Measurements from ENCODE around the gene STK32A. TPM values are rescaled to one million over a fixed set of nuclear protein-coding genes. Genes with fewer than 3 reads are reported as not detected.

Gene STK32A
- total RNA-seq, 4 donors from 2014 or later = 0.04 to 1.7 (median 0.80) TPM

DNA sequence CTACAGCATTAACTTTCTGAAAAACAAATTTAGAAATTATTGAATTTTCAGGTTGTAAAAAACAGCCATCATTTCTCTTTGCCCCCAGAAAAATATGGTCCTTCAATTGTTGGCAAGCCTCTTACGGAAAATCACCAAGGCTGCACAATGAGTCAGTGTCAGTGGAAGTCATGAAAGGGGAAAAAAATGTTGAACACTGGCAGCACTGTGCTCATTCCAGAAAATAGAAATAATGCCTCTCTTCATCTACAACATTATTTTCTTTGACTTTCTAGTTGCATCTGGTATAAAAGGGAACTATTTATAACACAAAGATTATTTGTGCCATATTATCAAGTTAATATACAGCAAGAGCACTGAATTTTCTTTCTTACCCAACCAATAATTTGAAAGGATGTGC is 26.7 kb upstream of the STK32A start:
- H3K4me1 ChIP-seq = no peaks in the 10 kb centered on the region
- no peak overlapping the region for H3K27ac ChIP-seq
- H3K27me3 ChIP-seq = no peaks in the 10 kb centered on the region
- intact Hi-C loops (cut with DNase I; ENCODE audit: low total_unique reads) = no loop called here
- H3K36me3 ChIP-seq = no peaks in the 10 kb centered on the region
- in situ Hi-C loops (cut with MboI; ENCODE audit: low sequenced_read_pairs in 4 of 4) = no loop called here
- H3K9me3 ChIP-seq = no peaks in the 10 kb centered on the region
- TF ChIP-seq, protein P1, sequence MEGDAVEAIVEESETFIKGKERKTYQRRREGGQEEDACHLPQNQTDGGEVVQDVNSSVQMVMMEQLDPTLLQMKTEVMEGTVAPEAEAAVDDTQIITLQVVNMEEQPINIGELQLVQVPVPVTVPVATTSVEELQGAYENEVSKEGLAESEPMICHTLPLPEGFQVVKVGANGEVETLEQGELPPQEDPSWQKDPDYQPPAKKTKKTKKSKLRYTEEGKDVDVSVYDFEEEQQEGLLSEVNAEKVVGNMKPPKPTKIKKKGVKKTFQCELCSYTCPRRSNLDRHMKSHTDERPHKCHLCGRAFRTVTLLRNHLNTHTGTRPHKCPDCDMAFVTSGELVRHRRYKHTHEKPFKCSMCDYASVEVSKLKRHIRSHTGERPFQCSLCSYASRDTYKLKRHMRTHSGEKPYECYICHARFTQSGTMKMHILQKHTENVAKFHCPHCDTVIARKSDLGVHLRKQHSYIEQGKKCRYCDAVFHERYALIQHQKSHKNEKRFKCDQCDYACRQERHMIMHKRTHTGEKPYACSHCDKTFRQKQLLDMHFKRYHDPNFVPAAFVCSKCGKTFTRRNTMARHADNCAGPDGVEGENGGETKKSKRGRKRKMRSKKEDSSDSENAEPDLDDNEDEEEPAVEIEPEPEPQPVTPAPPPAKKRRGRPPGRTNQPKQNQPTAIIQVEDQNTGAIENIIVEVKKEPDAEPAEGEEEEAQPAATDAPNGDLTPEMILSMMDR (IDR thresholded peaks at IDR 0.05 in 4 of 5, conservative IDR thresholded peaks at IDR 0.05 in 1 of 5) = no peak
- no peak for TF ChIP-seq POLR2A (IDR thresholded peaks at IDR 0.05)
- no peak overlapping the region for H3K4me3 ChIP-seq
- DNase-seq (no peak), ATAC-seq (no peak)

DNA sequence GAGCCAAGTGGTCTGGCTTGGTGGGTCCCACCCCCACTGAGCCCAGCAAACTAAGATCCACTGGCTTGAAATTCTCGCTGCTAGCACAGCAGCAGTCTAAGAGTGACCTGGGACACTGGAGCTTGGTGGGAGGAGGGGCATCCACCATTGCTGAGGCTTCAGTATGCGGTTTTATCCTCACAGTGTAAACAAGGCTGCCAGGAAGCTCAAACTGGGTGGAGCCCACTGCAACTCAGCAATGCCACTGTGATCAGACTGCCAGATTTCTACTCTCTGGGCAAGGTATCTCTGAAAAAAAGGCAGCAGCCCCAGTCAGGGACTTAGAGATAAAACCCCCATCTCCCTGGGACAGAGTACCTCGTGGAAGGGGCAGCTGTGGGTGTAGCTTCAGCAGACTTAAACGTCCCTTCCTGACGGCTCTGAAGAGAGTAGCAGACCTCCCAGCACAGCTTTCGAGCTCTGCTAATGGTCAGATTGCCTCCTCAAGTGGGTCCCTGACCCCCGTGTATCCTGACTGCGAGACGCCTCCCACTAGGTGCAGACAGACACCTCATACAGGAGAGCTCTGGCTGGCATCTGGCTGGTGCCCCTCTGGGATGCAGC is 18.2 kb upstream of the STK32A start:
- no peak for TF ChIP-seq POLR2A (IDR thresholded peaks at IDR 0.05)
- TF ChIP-seq, protein P1 (IDR thresholded peaks at IDR 0.05 in 4 of 5, conservative IDR thresholded peaks at IDR 0.05 in 1 of 5) = no peak
- Histone ChIP-seq H3K4me1 (no peaks in the 10 kb centered on the region), H3K4me3 (no peak overlapping the region), H3K27me3 (peaks cover 0 to 2% (median 0%) of the 10 kb centered on the region in 3 donors), H3K36me3 (no peaks in the 10 kb centered on the region), H3K9me3 (no peaks in the 10 kb centered on the region), H3K27ac (no peak overlapping the region)
- DNase-seq (no peak), ATAC-seq (no peak)
- intact Hi-C loops (cut with DNase I; ENCODE audit: low total_unique reads) (no loop called here), in situ Hi-C loops (cut with MboI; ENCODE audit: low sequenced_read_pairs in 4 of 4) (loop anchor here in 1 of 4 donors (10.0 kb wide), 1 partner anchor 148 kb away; no protein-coding TSS in a partner anchor)

DNA sequence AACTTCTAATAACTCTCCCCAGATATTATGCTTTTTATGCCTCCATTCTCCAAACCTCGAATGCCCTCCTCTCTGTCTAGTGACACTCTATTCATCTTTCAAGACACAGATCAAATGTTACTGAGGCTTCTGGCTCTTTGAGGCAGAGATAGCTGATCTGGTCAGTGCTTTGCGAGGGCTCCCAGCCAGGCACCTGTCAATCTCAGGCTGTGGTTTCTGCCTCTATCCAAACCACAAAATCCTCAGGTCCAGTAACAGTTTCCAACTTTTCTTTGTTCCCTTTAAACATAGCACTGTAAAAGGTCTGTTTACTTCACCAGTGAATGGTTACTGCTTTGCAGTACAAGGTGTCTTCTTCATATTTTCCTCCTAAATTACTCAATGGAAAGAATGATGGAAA is 11.5 kb upstream of the STK32A start:
- Histone ChIP-seq H3K4me1 (no peaks in the 10 kb centered on the region), H3K27ac (no peak overlapping the region), H3K27me3 (no peaks in the 10 kb centered on the region), H3K36me3 (no peaks in the 10 kb centered on the region), H3K4me3 (no peak overlapping the region), H3K9me3 (no peaks in the 10 kb centered on the region)
- no peak for TF ChIP-seq POLR2A (IDR thresholded peaks at IDR 0.05)
- TF ChIP-seq, protein P1 (IDR thresholded peaks at IDR 0.05 in 4 of 5, conservative IDR thresholded peaks at IDR 0.05 in 1 of 5) = no peak
- in situ Hi-C loops (cut with MboI; ENCODE audit: low sequenced_read_pairs in 4 of 4) (loop anchor here (10.0 kb wide), 2 partner anchors 331 to 341 kb away; no protein-coding TSS in a partner anchor), intact Hi-C loops (cut with DNase I; ENCODE audit: low total_unique reads) (loop anchor here (5.0 kb wide), 1 partner anchor 229 kb away; no protein-coding TSS in a partner anchor)
- peak in 1 of 2 donors; percentile 76 for ATAC-seq
- DNase-seq = no peak

DNA sequence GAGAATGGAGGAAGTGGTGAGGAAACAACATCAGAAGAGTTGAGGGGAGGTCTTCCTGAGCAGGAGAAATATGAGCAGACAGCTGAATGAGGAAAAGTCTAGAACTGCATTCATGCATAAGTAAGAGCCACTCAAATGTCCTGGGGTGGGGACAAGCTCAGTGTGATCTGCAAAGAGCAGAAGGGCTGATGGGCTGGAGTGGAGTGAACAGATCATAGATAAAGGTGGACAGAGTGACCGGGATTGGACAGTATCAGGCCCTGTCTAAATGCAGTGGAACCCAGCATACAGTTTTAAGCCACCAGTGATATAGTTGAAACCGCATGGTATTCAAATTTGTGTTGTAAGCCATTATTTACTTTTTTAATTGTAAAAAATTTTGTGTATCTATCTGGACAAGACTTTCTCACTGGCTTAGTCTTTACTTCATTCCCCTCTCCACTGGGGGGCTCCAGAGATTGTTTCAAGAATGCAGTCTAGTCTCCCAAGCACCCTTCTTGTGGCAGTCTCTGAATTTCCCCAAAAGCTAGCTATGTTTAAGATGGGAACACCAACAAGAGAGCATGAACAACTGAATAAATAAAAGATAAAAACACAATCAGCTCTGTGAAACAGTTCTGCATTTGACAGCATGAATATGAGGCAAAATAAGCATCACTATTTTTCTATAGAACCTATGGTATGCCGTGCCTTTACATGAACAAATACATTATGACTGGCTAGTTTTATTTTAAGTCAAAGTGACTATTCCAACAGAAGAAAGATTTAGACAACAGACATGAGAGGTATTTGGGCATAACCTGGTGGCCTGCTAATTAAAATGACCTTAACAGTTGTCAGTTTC is 10.7 kb upstream of the STK32A start:
- Histone ChIP-seq H3K9me3 (no peaks in the 10 kb centered on the region), H3K36me3 (no peaks in the 10 kb centered on the region), H3K27me3 (no peaks in the 10 kb centered on the region), H3K27ac (no peak overlapping the region), H3K4me1 (no peaks in the 10 kb centered on the region), H3K4me3 (no peak overlapping the region)
- ATAC-seq (peak; percentile 56 to 69), DNase-seq (no peak)
- in situ Hi-C loops (cut with MboI; ENCODE audit: low sequenced_read_pairs in 4 of 4) (loop anchor here (10.0 kb wide), 2 partner anchors 331 to 341 kb away; no protein-coding TSS in a partner anchor), intact Hi-C loops (cut with DNase I; ENCODE audit: low total_unique reads) (loop anchor here (1.0 to 5.0 kb wide), 3 partner anchors 145 to 335 kb away; no protein-coding TSS in a partner anchor)
- TF ChIP-seq POLR2A (IDR thresholded peaks at IDR 0.05) = no peak
- TF ChIP-seq, protein P1 (IDR thresholded peaks at IDR 0.05 in 4 of 5, conservative IDR thresholded peaks at IDR 0.05 in 1 of 5) = peak; percentile 18 to 64 (median 46)
